ENCODE results near the gene TTLL11. TPM values are rescaled to one million over a fixed set of nuclear protein-coding genes. Genes with fewer than 3 reads are reported as not detected.

The TTLL11 gene
- total and polyA plus RNA-seq, 7 experiments from 2014 or later = 3.0 to 8.6 (median 4.4) TPM

DNA sequence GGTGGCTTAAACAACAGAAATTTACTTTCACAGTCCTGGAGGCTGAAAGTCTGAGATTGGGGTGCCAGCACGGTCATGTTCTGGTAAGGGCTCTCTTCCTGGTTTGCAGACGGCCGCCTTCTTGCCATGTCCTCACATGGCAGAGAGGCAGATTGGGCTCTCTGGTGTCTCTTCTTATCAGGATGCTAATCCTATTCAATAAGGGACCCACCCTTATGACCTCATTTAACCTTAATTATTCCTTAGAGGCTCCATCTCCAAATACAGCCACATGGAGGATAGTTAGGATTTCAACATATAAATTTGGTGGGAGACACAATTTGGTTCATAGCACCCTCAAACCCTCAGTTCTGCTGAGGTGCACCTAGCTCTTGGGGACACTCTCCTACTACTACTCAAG is 261.2 kb downstream of the TTLL11 start:
- Mint-ChIP-seq H3K36me3 (no peaks in the 10 kb centered on the region), H3K4me3 (no peak overlapping the region), H3K27me3 (no peaks in the 10 kb centered on the region), H3K9me3 (no peaks in the 10 kb centered on the region), H3K4me1 (no peaks in the 10 kb centered on the region), H3K27ac (peak overlapping the region in 1 of 9 donors; percentile 51)
- H3K36me3 ChIP-seq (ENCODE audit: control insufficient read depth in 2 of 3, insufficient read depth in 3 of 3, low read length in 3 of 3) = no peaks in the 10 kb centered on the region
- H3K27ac ChIP-seq (ENCODE audit: low read depth, low read length) = no peak overlapping the region
- H3K9me3 ChIP-seq (ENCODE audit: control insufficient read depth in 2 of 3, low read length in 3 of 3) = no peaks in the 10 kb centered on the region
- intact Hi-C loops (cut with micrococcal nuclease) = no loop called here
- POLR2A ChIA-PET = no interaction called here
- CTCF ChIA-PET = no interaction called here
- no peak overlapping the region for H3K4me3 ChIP-seq (ENCODE audit: low read length)
- no peaks in the 10 kb centered on the region for H3K27me3 ChIP-seq (ENCODE audit: control insufficient read depth in 2 of 2, insufficient read depth in 2 of 2, low read length in 2 of 2)
- ATAC-seq (no peak), DNase-seq (no peak)
- no peaks in the 10 kb centered on the region for H3K4me1 ChIP-seq (ENCODE audit: control insufficient read depth in 2 of 2, insufficient read depth in 2 of 2, low read length in 2 of 2)

DNA sequence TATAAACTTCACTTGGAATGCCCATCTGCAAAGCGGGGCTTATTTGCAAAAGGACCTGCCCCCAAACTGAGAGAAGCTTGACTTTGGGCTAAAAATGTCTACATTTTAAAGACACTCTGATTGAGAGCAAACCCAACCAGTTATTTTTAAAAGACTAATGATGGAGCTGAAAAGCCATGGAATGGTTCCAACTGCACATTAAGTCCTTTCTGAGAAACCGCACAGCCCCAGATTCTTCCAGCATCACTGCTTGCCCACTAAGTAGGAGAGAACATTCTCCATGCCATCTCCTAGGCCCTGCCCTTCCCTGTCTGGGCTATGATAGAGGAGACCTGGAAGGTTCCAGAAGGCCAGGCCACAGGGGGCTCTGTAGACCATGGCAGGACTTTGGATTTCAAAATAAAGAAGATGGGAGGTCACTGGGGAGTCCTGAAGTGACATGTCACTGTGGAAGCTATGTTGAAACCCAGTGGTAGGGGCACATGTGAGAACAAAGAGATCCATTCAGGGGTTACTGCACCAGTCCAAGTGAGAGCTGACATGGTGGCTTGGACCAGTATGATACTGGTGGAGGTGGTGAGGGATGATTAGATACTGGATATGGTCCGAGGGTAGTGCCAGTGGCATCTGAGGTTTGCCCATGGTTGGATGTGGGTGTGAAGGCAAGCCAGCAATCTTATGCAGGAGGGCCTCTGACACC is 262.5 kb downstream of the TTLL11 start:
- H3K27ac Mint-ChIP-seq = no peak overlapping the region
- Histone ChIP-seq H3K36me3 (ENCODE audit: control insufficient read depth in 2 of 3, insufficient read depth in 3 of 3, low read length in 3 of 3) (no peaks in the 10 kb centered on the region), H3K4me1 (ENCODE audit: control insufficient read depth in 2 of 2, insufficient read depth in 2 of 2, low read length in 2 of 2) (no peaks in the 10 kb centered on the region), H3K27me3 (ENCODE audit: control insufficient read depth in 2 of 2, insufficient read depth in 2 of 2, low read length in 2 of 2) (no peaks in the 10 kb centered on the region), H3K4me3 (ENCODE audit: low read length) (no peak overlapping the region), H3K9me3 (ENCODE audit: control insufficient read depth in 2 of 3, low read length in 3 of 3) (no peaks in the 10 kb centered on the region), H3K27ac (ENCODE audit: low read depth, low read length) (no peak overlapping the region)
- H3K9me3 Mint-ChIP-seq = no peaks in the 10 kb centered on the region
- H3K36me3 Mint-ChIP-seq = no peaks in the 10 kb centered on the region
- H3K4me3 Mint-ChIP-seq = no peak overlapping the region
- CTCF ChIA-PET = no interaction called here
- no peak for DNase-seq
- intact Hi-C loops (cut with micrococcal nuclease) = no loop called here
- no peak for ATAC-seq
- no peaks in the 10 kb centered on the region for H3K4me1 Mint-ChIP-seq
- no peaks in the 10 kb centered on the region for H3K27me3 Mint-ChIP-seq
- POLR2A ChIA-PET = interaction anchor here (0.6 kb wide), 1 partner anchor 477 kb away, joined by 3 read pairs; no protein-coding TSS in a partner anchor

DNA sequence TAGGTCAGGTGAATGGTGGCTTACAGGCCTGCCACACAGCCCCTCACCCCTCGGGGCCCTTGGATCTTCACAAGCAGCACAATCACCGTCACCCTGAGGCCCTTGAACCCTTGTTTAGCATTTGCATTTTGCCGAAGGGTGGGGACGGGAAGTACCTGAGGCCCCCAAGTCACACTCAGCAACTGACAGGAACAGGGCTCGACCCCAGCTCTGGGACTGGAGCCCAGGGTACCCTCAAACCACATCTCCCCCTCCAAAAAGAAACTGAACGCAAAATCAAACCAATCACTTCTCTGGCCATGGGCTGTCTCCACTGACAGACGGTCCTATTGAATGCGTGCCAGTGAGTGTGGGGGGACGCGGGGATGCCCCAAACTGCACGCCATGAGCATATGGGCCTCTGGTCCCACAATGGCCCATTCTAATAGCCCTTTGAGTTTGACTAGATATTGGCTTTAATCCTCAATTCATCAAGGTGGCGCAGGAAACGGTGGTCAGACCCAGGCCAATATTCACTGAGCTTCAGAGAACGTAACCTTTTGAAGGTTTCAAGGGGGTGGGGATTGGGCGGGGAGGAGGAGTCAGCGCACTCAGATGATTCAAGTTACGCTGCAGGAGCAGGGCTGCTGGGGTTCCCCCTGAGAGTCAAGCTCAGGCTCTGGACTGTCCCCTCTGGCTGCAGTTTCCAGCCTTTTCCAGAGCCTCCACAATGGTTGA is 265.7 kb downstream of the TTLL11 start:
- intact Hi-C loops (cut with micrococcal nuclease) = no loop called here
- Histone ChIP-seq H3K27ac (ENCODE audit: low read depth, low read length) (no peak overlapping the region), H3K9me3 (ENCODE audit: control insufficient read depth in 2 of 3, low read length in 3 of 3) (no peaks in the 10 kb centered on the region), H3K4me1 (ENCODE audit: control insufficient read depth in 2 of 2, insufficient read depth in 2 of 2, low read length in 2 of 2) (no peaks in the 10 kb centered on the region), H3K4me3 (ENCODE audit: low read length) (no peak overlapping the region), H3K27me3 (ENCODE audit: control insufficient read depth in 2 of 2, insufficient read depth in 2 of 2, low read length in 2 of 2) (no peaks in the 10 kb centered on the region), H3K36me3 (ENCODE audit: control insufficient read depth in 2 of 3, insufficient read depth in 3 of 3, low read length in 3 of 3) (no peaks in the 10 kb centered on the region)
- DNase-seq (no peak), ATAC-seq (no peak)
- no peaks in the 10 kb centered on the region for H3K4me1 Mint-ChIP-seq
- ChIA-PET POLR2A (no interaction called here), CTCF (no interaction called here)
- no peaks in the 10 kb centered on the region for H3K9me3 Mint-ChIP-seq
- H3K27me3 Mint-ChIP-seq = no peaks in the 10 kb centered on the region
- no peak overlapping the region for H3K27ac Mint-ChIP-seq
- no peaks in the 10 kb centered on the region for H3K36me3 Mint-ChIP-seq
- H3K4me3 Mint-ChIP-seq = no peak overlapping the region

DNA sequence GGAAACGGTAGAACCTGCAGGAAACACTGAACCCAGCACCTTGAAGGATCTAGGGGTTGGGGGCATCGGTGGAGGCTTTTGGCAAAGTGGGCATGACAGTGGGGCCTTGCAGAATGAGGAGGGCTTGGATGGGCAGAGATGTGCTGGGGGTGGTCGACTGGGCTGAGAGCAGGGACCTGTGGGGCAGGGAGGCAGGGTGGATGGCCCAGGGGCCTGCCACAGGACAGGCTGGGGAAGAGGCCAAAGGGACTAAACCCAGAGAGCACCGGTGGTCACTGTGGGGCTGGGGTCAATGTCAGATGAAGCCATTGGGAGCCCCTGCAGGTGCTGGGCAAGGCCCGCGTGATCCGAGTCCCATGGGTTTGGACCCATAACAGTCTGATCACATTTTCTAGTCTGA is 266.4 kb downstream of the TTLL11 start:
- H3K27ac ChIP-seq (ENCODE audit: low read depth, low read length) = no peak overlapping the region
- no peak for DNase-seq
- H3K4me1 ChIP-seq (ENCODE audit: control insufficient read depth in 2 of 2, insufficient read depth in 2 of 2, low read length in 2 of 2) = no peaks in the 10 kb centered on the region
- H3K27me3 ChIP-seq (ENCODE audit: control insufficient read depth in 2 of 2, insufficient read depth in 2 of 2, low read length in 2 of 2) = no peaks in the 10 kb centered on the region
- Mint-ChIP-seq H3K4me1 (no peaks in the 10 kb centered on the region), H3K9me3 (no peaks in the 10 kb centered on the region), H3K36me3 (no peaks in the 10 kb centered on the region), H3K27me3 (no peaks in the 10 kb centered on the region), H3K27ac (no peak overlapping the region), H3K4me3 (no peak overlapping the region)
- intact Hi-C loops (cut with micrococcal nuclease) = no loop called here
- CTCF ChIA-PET = no interaction called here
- H3K36me3 ChIP-seq (ENCODE audit: control insufficient read depth in 2 of 3, insufficient read depth in 3 of 3, low read length in 3 of 3) = no peaks in the 10 kb centered on the region
- H3K4me3 ChIP-seq (ENCODE audit: low read length) = no peak overlapping the region
- ATAC-seq = no peak
- POLR2A ChIA-PET = no interaction called here
- H3K9me3 ChIP-seq (ENCODE audit: control insufficient read depth in 2 of 3, low read length in 3 of 3) = no peaks in the 10 kb centered on the region

DNA sequence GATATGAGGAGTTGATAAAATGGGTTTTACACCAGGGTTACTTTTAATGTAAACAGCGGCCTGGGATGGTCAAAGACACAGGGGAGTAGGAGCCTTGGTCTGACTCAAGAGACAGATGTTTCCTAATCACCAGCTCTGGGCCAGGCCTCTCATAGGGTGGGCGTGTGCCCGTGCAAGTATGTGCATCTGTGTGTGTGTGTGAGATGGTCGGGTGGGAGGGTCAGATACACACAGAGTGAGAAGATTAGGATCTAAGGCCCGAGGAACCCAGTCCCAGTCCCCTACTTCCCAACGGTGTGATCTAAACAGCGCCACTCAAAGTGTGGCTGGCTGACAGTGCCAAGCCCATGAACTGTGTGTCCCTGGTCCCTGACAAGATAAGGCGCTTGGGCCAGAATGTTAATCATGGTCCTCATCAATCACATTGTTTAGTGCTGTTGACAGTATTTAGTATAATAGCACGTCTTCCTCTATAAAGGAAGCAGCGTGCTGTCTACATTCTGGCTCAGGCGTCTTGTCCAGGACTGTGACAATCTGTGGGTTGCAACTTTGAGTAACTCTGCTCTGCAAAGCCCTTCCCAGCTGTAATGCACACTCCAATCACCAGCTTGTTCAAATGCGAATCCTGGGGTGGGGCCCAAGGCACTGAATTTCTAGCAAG is 267.9 kb downstream of the TTLL11 start:
- no peak overlapping the region for H3K4me3 Mint-ChIP-seq
- CTCF ChIA-PET = no interaction called here
- intact Hi-C loops (cut with micrococcal nuclease) = no loop called here

DNA sequence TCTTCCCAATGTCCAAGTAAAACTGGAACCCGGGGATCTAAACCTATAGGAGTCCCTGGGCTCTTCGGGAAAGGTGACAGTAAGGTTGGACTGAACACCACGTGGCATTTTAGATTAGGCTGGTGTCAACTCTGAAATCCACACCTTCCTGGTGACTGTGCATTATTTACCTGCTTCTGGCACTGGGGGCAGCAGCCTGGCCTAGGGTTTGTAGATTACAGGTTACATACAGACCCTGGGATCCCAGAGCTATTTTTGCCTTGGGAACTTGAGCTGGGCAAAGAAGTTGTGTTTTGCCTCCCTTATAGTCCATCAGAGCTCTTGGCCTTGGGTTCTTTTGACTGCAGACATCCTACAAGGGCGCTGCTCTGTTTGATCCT is 268.5 kb downstream of the TTLL11 start:
- Histone ChIP-seq H3K9me3 (ENCODE audit: control insufficient read depth in 2 of 3, low read length in 3 of 3) (no peaks in the 10 kb centered on the region), H3K27me3 (ENCODE audit: control insufficient read depth in 2 of 2, insufficient read depth in 2 of 2, low read length in 2 of 2) (no peaks in the 10 kb centered on the region), H3K36me3 (ENCODE audit: control insufficient read depth in 2 of 3, insufficient read depth in 3 of 3, low read length in 3 of 3) (no peaks in the 10 kb centered on the region), H3K4me3 (ENCODE audit: low read length) (no peak overlapping the region), H3K4me1 (ENCODE audit: control insufficient read depth in 2 of 2, insufficient read depth in 2 of 2, low read length in 2 of 2) (no peaks in the 10 kb centered on the region), H3K27ac (ENCODE audit: low read depth, low read length) (no peak overlapping the region)
- Mint-ChIP-seq H3K4me3 (no peak overlapping the region), H3K9me3 (no peaks in the 10 kb centered on the region), H3K36me3 (no peaks in the 10 kb centered on the region), H3K27ac (no peak overlapping the region), H3K4me1 (no peaks in the 10 kb centered on the region), H3K27me3 (no peaks in the 10 kb centered on the region)
- ChIA-PET CTCF (no interaction called here), POLR2A (no interaction called here)
- ATAC-seq = no peak
- intact Hi-C loops (cut with micrococcal nuclease) = no loop called here
- no peak for DNase-seq

More for the DNA sequence above, 267.9 kb downstream of the TTLL11 start:
- Mint-ChIP-seq H3K4me1 (no peaks in the 10 kb centered on the region), H3K27ac (no peak overlapping the region), H3K27me3 (no peaks in the 10 kb centered on the region), H3K36me3 (no peaks in the 10 kb centered on the region), H3K9me3 (no peaks in the 10 kb centered on the region)
- POLR2A ChIA-PET = no interaction called here
- Histone ChIP-seq H3K27ac (ENCODE audit: low read depth, low read length) (no peak overlapping the region), H3K4me3 (ENCODE audit: low read length) (no peak overlapping the region), H3K36me3 (ENCODE audit: control insufficient read depth in 2 of 3, insufficient read depth in 3 of 3, low read length in 3 of 3) (no peaks in the 10 kb centered on the region), H3K27me3 (ENCODE audit: control insufficient read depth in 2 of 2, insufficient read depth in 2 of 2, low read length in 2 of 2) (no peaks in the 10 kb centered on the region), H3K4me1 (ENCODE audit: control insufficient read depth in 2 of 2, insufficient read depth in 2 of 2, low read length in 2 of 2) (no peaks in the 10 kb centered on the region), H3K9me3 (ENCODE audit: control insufficient read depth in 2 of 3, low read length in 3 of 3) (no peaks in the 10 kb centered on the region)
- DNase-seq = no peak
- no peak for ATAC-seq

All from naive thymus-derived CD4-positive, alpha-beta T cell (primary cell).